ENCODE results near the gene BRPF3.

DNA sequence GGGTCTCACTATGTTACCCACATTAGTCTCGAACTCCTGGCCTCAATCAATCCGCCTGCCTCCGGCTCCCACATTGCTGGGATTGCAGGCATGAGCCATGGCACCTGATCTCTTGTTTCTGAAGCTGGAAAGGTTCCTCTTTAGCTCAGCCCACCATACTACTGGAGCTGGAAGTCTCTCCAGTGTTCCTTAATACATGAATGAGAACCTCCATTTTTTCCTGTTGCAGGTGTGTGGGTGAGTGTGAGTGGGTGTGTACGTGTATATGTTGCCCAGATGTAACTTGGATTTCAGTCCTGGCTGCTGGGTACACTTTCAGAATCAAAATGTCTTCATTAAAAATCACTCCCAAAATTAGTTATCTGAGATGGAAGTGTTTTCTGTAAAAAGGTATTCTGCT lies 84.4 kb downstream of the BRPF3 start:
- TF ChIP-seq, protein P1, sequence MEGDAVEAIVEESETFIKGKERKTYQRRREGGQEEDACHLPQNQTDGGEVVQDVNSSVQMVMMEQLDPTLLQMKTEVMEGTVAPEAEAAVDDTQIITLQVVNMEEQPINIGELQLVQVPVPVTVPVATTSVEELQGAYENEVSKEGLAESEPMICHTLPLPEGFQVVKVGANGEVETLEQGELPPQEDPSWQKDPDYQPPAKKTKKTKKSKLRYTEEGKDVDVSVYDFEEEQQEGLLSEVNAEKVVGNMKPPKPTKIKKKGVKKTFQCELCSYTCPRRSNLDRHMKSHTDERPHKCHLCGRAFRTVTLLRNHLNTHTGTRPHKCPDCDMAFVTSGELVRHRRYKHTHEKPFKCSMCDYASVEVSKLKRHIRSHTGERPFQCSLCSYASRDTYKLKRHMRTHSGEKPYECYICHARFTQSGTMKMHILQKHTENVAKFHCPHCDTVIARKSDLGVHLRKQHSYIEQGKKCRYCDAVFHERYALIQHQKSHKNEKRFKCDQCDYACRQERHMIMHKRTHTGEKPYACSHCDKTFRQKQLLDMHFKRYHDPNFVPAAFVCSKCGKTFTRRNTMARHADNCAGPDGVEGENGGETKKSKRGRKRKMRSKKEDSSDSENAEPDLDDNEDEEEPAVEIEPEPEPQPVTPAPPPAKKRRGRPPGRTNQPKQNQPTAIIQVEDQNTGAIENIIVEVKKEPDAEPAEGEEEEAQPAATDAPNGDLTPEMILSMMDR (IDR thresholded peaks at IDR 0.05) = no peak
- no peak for TF ChIP-seq POLR2A (IDR thresholded peaks at IDR 0.05)

Measured in Peyer's patch (tissue), 4 donors.